ENCODE data around the gene EXOSC2.
A peak's percentile ranks its signal among the peaks of the same experiment; 100 is the strongest.

The EXOSC2 gene

GRCh38 chr9:130682421-130683121 lies 11.0 kb upstream of the EXOSC2 start:
- TF ChIP-seq CTCF (IDR thresholded peaks at IDR 0.05), result peak; percentile 81

- no peak for TF ChIP-seq CTCF (IDR thresholded peaks at IDR 0.05)
Measured at GRCh38 chr9:130685104-130685503, 8.5 kb upstream of the EXOSC2 start.

- TF ChIP-seq CTCF (IDR thresholded peaks at IDR 0.05), result no peak
Measured at GRCh38 chr9:130687615-130688014, 6.0 kb upstream of the EXOSC2 start.

- TF ChIP-seq CTCF (IDR thresholded peaks at IDR 0.05), result no peak
Measured at GRCh38 chr9:130688072-130688471, 5.5 kb upstream of the EXOSC2 start.

- no peak for TF ChIP-seq CTCF (IDR thresholded peaks at IDR 0.05)
Measured at GRCh38 chr9:130689572-130689936, 4.0 kb upstream of the EXOSC2 start.

GRCh38 chr9:130689937-130690700 lies 3.5 kb upstream of the EXOSC2 start:
- no peak for TF ChIP-seq CTCF (IDR thresholded peaks at IDR 0.05)

GRCh38 chr9:130692321-130692720 lies 1.3 kb upstream of the EXOSC2 start:
- no peak for TF ChIP-seq CTCF (IDR thresholded peaks at IDR 0.05)
